ENCODE results near the gene ALDH4A1.

The ALDH4A1 gene

GRCh38 chr1:18908911-18909771, 6.8 kb upstream of the ALDH4A1 start:
- H3K4me1 ChIP-seq (ENCODE audit: control insufficient read depth, insufficient read depth, low read length): no peaks in the 10 kb centered on the region
- H3K27me3 ChIP-seq (ENCODE audit: control insufficient read depth, insufficient read depth, low read length): no peaks in the 10 kb centered on the region
- no peaks in the 10 kb centered on the region for H3K9me3 ChIP-seq (ENCODE audit: control insufficient read depth, insufficient read depth, low read length)
- WGBS (ENCODE audit: insufficient coverage, insufficient read length): no CpG with 5 or more reads among the region's 17 CpGs
- no peak overlapping the region for H3K27ac ChIP-seq (ENCODE audit: low read length)
- no peak overlapping the region for H3K4me3 ChIP-seq (ENCODE audit: low read length)
- no peak for DNase-seq (ENCODE audit: low read depth, low spot score)
- no peaks in the 10 kb centered on the region for H3K36me3 ChIP-seq (ENCODE audit: control insufficient read depth, insufficient read depth, low read length)

GRCh38 chr1:18907917-18908845, 5.8 kb upstream of the ALDH4A1 start:
- no peak overlapping the region for H3K27ac ChIP-seq (ENCODE audit: low read length)
- H3K27me3 ChIP-seq (ENCODE audit: control insufficient read depth, insufficient read depth, low read length): no peaks in the 10 kb centered on the region
- H3K4me3 ChIP-seq (ENCODE audit: low read length): no peak overlapping the region
- H3K9me3 ChIP-seq (ENCODE audit: control insufficient read depth, insufficient read depth, low read length): no peaks in the 10 kb centered on the region
- no peaks in the 10 kb centered on the region for H3K4me1 ChIP-seq (ENCODE audit: control insufficient read depth, insufficient read depth, low read length)
- WGBS (ENCODE audit: insufficient coverage, insufficient read length): no CpG with 5 or more reads among the region's 22 CpGs
- H3K36me3 ChIP-seq (ENCODE audit: control insufficient read depth, insufficient read depth, low read length): no peaks in the 10 kb centered on the region
- no peak for DNase-seq (ENCODE audit: low read depth, low spot score)

DNA sequence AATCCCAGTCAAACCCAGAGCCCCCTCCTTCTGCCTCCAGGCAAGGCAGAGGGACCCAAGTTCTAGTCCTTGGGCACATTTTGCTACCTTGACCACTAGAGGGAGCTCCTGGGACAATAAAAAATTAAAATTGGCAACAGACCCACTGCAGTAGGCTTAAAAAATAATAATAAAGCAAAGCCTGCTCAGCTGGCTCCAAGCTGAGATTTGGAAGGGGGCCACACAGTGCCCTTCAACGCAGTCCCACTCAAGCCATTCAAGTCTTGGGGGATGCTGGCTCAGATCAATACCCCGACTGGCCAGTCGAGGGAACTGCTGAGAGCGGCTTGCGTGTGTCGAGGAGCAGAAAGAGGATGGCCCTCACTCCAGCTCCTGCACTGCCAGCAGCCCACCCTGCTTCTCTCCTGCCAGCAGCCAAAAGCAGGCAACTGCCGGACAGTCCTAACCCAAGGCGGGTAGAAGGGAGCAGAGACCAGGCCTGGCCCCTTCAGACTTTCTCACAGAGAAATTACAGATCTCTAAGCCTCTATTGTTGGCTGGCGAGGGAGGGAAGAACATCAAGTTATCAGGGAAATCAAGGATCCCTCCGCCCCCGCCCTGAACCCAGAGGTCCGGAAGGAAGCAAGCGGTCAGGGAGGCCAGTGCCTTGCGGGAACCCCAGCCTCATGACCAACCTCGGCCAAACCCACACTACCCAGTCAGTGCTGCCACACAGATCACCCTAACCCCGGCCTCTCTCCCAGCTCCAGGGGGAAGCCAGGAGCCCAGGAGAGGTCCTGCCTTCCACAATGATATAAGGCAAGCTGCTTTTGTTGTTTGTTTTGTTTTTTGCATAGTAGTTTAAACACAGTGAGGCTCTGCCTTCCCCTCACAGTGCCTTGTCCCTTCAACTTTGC, 4.9 kb upstream of the ALDH4A1 start:
- no peak for DNase-seq (ENCODE audit: low read depth, low spot score)

DNA sequence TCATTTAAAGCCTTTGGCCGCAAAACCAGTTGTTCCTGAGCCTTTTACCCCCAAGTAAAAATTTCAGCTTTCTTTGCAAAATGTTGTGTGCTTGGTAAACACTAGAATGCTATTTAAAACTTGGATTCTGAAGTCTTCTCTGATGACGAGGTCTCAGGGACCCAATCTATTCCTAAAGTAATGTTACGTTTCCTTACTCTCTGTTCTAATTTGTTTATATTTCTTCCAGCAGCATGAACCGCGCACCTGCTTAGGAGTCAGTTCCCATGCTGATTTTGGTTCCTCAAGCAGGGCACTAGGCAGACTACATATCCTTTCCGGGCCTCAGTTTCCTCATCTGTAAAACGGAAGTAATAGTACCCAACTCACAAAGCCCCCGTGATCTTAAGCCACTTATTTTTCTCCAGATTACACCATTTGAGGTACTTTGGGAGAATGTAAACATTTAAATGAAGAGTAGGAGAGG, 969 bp upstream of the ALDH4A1 start:
- peak overlapping the region; percentile 55; the same call in 1 of the 2 replicates for H3K4me3 ChIP-seq (ENCODE audit: low read length)
- no peaks in the 10 kb centered on the region for H3K27me3 ChIP-seq (ENCODE audit: control insufficient read depth, insufficient read depth, low read length)
- no CpG with 5 or more reads among the region's 8 CpGs for WGBS (ENCODE audit: insufficient coverage, insufficient read length)
- H3K9me3 ChIP-seq (ENCODE audit: control insufficient read depth, insufficient read depth, low read length): no peaks in the 10 kb centered on the region
- H3K27ac ChIP-seq (ENCODE audit: low read length): no peak overlapping the region
- DNase-seq (ENCODE audit: low read depth, low spot score): no peak
- H3K4me1 ChIP-seq (ENCODE audit: control insufficient read depth, insufficient read depth, low read length): no peaks in the 10 kb centered on the region
- no peaks in the 10 kb centered on the region for H3K36me3 ChIP-seq (ENCODE audit: control insufficient read depth, insufficient read depth, low read length)

More for the DNA sequence above, 4.9 kb upstream of the ALDH4A1 start:
- H3K4me1 ChIP-seq (ENCODE audit: control insufficient read depth, insufficient read depth, low read length): no peaks in the 10 kb centered on the region
- no peaks in the 10 kb centered on the region for H3K27me3 ChIP-seq (ENCODE audit: control insufficient read depth, insufficient read depth, low read length)
- H3K36me3 ChIP-seq (ENCODE audit: control insufficient read depth, insufficient read depth, low read length): no peaks in the 10 kb centered on the region
- no CpG with 5 or more reads among the region's 16 CpGs for WGBS (ENCODE audit: insufficient coverage, insufficient read length)
- no peak overlapping the region for H3K4me3 ChIP-seq (ENCODE audit: low read length)
- H3K9me3 ChIP-seq (ENCODE audit: control insufficient read depth, insufficient read depth, low read length): no peaks in the 10 kb centered on the region
- H3K27ac ChIP-seq (ENCODE audit: low read length): no peak overlapping the region

DNA sequence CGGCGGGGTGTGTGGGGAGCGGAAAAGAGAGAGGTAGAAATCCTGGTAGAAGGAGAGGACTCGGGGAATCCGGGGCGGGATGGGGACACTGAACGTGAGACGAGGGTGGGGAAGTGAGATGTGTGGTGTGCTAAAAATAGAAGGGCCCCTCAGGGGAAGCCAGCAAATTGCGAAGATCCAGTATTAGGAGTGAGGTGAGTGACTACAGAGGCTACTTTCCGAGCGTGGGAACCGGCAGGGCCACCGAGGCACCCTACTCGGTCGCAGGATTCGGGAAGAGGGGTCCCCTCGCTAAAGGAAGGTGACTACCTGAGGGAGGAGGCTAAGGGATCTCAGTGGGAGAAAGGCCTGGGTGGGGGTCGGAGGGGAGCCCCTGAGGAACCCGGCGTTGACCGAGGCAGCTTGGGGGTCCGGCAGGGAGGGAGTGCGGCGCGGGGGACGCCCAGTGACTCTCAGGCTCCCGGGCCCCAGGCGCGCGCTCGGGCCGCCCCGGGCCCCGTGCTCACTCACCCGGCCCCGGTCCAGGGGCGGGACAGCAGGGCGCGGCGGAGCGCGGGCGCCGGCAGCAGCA, 318 bp downstream of the ALDH4A1 start:
- H3K27me3 ChIP-seq (ENCODE audit: control insufficient read depth, insufficient read depth, low read length): no peaks in the 10 kb centered on the region
- no peaks in the 10 kb centered on the region for H3K4me1 ChIP-seq (ENCODE audit: control insufficient read depth, insufficient read depth, low read length)
- peak overlapping the region; percentile 85 for H3K4me3 ChIP-seq (ENCODE audit: low read length)
- H3K27ac ChIP-seq (ENCODE audit: low read length): no peak overlapping the region
- peaks cover 3% of the 10 kb centered on the region; the same call in 1 of the 2 replicates for H3K36me3 ChIP-seq (ENCODE audit: control insufficient read depth, insufficient read depth, low read length)
- H3K9me3 ChIP-seq (ENCODE audit: control insufficient read depth, insufficient read depth, low read length): no peaks in the 10 kb centered on the region
- WGBS (ENCODE audit: insufficient coverage, insufficient read length): no CpG with 5 or more reads among the region's 44 CpGs
- DNase-seq (ENCODE audit: low read depth, low spot score): no peak

GRCh38 chr1:18901147-18901951, 1.0 kb downstream of the ALDH4A1 start:
- peak overlapping the region; percentile 85; the same call in 1 of the 2 replicates for H3K4me3 ChIP-seq (ENCODE audit: low read length)
- no peaks in the 10 kb centered on the region for H3K9me3 ChIP-seq (ENCODE audit: control insufficient read depth, insufficient read depth, low read length)
- WGBS (ENCODE audit: insufficient coverage, insufficient read length): no CpG with 5 or more reads among the region's 9 CpGs
- peaks cover 3% of the 10 kb centered on the region; the same call in 1 of the 2 replicates for H3K36me3 ChIP-seq (ENCODE audit: control insufficient read depth, insufficient read depth, low read length)
- no peaks in the 10 kb centered on the region for H3K27me3 ChIP-seq (ENCODE audit: control insufficient read depth, insufficient read depth, low read length)
- DNase-seq (ENCODE audit: low read depth, low spot score): no peak
- no peak overlapping the region for H3K27ac ChIP-seq (ENCODE audit: low read length)
- no peaks in the 10 kb centered on the region for H3K4me1 ChIP-seq (ENCODE audit: control insufficient read depth, insufficient read depth, low read length)

DNA sequence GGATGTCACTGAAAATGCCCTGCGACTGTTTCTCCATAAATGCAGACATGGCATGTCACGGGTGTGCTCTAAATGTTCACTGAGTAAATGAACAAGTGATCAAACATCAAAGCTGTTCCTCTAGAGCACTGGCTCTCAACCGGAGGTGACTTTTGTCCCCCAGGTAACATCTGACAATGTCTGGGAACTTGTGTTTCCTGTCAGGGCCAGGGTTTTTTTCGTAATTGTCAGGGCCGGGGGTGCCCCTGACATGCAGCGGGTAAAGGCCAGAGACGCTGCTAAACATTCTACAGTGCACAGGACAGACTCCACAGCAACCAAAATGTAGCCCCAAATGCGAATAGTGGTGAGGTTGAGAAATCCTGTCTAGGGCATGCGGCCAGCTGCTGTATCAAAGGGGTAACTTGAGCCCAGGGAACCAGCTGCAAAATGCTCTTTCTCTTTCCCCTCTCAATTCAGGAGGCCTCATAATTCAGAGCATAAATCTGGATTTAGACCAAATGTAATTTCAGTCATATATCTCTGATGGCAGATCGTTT, 2.0 kb downstream of the ALDH4A1 start:
- no peak for DNase-seq (ENCODE audit: low read depth, low spot score)
- Histone ChIP-seq H3K4me1 (ENCODE audit: control insufficient read depth, insufficient read depth, low read length) (no peaks in the 10 kb centered on the region), H3K36me3 (ENCODE audit: control insufficient read depth, insufficient read depth, low read length) (peaks cover 3% of the 10 kb centered on the region; the same call in 1 of the 2 replicates), H3K27ac (ENCODE audit: low read length) (no peak overlapping the region), H3K27me3 (ENCODE audit: control insufficient read depth, insufficient read depth, low read length) (no peaks in the 10 kb centered on the region), H3K4me3 (ENCODE audit: low read length) (no peak overlapping the region), H3K9me3 (ENCODE audit: control insufficient read depth, insufficient read depth, low read length) (no peaks in the 10 kb centered on the region)
- no CpG with 5 or more reads among the region's 10 CpGs for WGBS (ENCODE audit: insufficient coverage, insufficient read length)

- no peak overlapping the region for H3K27ac ChIP-seq (ENCODE audit: low read length)
- peaks cover 3% of the 10 kb centered on the region; the same call in 1 of the 2 replicates for H3K36me3 ChIP-seq (ENCODE audit: control insufficient read depth, insufficient read depth, low read length)
- H3K4me3 ChIP-seq (ENCODE audit: low read length): no peak overlapping the region
- no CpG with 5 or more reads among the region's 4 CpGs for WGBS (ENCODE audit: insufficient coverage, insufficient read length)
- H3K27me3 ChIP-seq (ENCODE audit: control insufficient read depth, insufficient read depth, low read length): no peaks in the 10 kb centered on the region
- H3K4me1 ChIP-seq (ENCODE audit: control insufficient read depth, insufficient read depth, low read length): no peaks in the 10 kb centered on the region
- H3K9me3 ChIP-seq (ENCODE audit: control insufficient read depth, insufficient read depth, low read length): no peaks in the 10 kb centered on the region
- DNase-seq (ENCODE audit: low read depth, low spot score): no peak
These were observed 2.8 kb downstream of the ALDH4A1 start for GRCh38 chr1:18899363-18900049.
